HepG2 (cell line): ENCODE data around the gene RBM34. TPM values are rescaled to one million over a fixed set of nuclear protein-coding genes. Genes with fewer than 3 reads are reported as not detected.

ENCODE experiments used
- GTF3A ChIP-seq: sonication (generic); formaldehyde crosslinking; conservative IDR thresholded peaks from 2 replicates; pipeline ENCODE4 v1.4.0; 2020; ENCODE audit warnings: mild to moderate bottlenecking, missing genetic modification reagents
- KDM4B ChIP-seq: sonication (generic); formaldehyde crosslinking; IDR thresholded peaks from 2 replicates; pipeline ENCODE4 v1.4.0; 2020; ENCODE audit warnings: missing genetic modification reagents
- RXRA ChIP-seq: sonication (generic); formaldehyde crosslinking; IDR thresholded peaks from 2 replicates; pipeline ENCODE4 v1.5.1; 2020; ENCODE audit warnings: missing genetic modification reagents
- SNAI1 ChIP-seq: sonication (generic); formaldehyde crosslinking; IDR thresholded peaks from 2 replicates; pipeline ENCODE4 v1.5.0; 2020; ENCODE audit warnings: mild to moderate bottlenecking, missing genetic modification reagents, borderline replicate concordance
- SRSF4 ChIP-seq: fragments of 200-400 bp; formaldehyde crosslinking; IDR thresholded peaks from one replicate; pipeline ENCODE4 v1.6.1; 2018; ENCODE audit warnings: mild to moderate bottlenecking, low read depth, low read length, moderate library complexity; ENCODE audit not compliant: poor library complexity, severe bottlenecking
- TBX3 ChIP-seq: fragments of 450-650 bp; IDR thresholded peaks from 2 replicates; pipeline ENCODE4 v1.6.1; 2017; ENCODE audit warnings: antibody characterized with exemption, mild to moderate bottlenecking, inconsistent platforms, borderline replicate concordance
- ZFP41 ChIP-seq: sonication (generic); formaldehyde crosslinking; IDR thresholded peaks from 2 replicates; pipeline ENCODE4 v1.4.0; 2020; ENCODE audit warnings: mild to moderate bottlenecking, missing genetic modification reagents, borderline replicate concordance
- ZSCAN30 ChIP-seq: sonication (generic); formaldehyde crosslinking; IDR thresholded peaks from 2 replicates; pipeline ENCODE4 v1.5.0; 2020; ENCODE audit warnings: mild to moderate bottlenecking, missing genetic modification reagents
- ZZZ3 ChIP-seq: sonication (generic); formaldehyde crosslinking; IDR thresholded peaks from 2 replicates; pipeline ENCODE4 v1.4.0; 2020; ENCODE audit warnings: missing genetic modification reagents, mild to moderate bottlenecking, borderline replicate concordance
- polyA plus RNA-seq, 8 experiments: library from polyadenylated mRNA; depleted of rRNA in 3 of 8; stranded (reverse) in 7 of 8; unstranded in 1 of 8; fragments of >200 nt; fragmentation: Illumina TruSeq in 4 of 8; extraction: Trizol in 4 of 8; gene quantifications; 2 replicates each; pipeline versions ENCODE4 v1.2.1 to v1.2.3, GENCODE V29; 2011 to 2016; ENCODE audit warnings: low read depth in 4 of 8, missing spikeins in 1 of 8, mixed read lengths in 1 of 8; ENCODE audit not compliant: insufficient read depth in 1 of 8
- total RNA-seq, 5 experiments: library from RNA; depleted of rRNA; stranded (reverse); fragments of >200 nt; fragmentation: Illumina TruSeq; extraction: Trizol; gene quantifications; 2 replicates each; pipeline ENCODE4 v1.2.3, GENCODE V29; 2016; ENCODE audit warnings: low read depth in 1 of 5
- TF ChIP-seq, protein P1 (sequence below): sonication (generic); formaldehyde crosslinking; IDR thresholded peaks from 2 replicates; pipeline ENCODE4 v1.4.0; 2020; ENCODE audit warnings: mild to moderate bottlenecking, missing genetic modification reagents, borderline replicate concordance
- TF ChIP-seq, protein P2 (sequence below): sonication (generic); IDR thresholded peaks from 2 replicates; pipeline ENCODE4 v1.6.1; 2016; ENCODE audit warnings: low read depth, borderline replicate concordance
- TF ChIP-seq, protein P3 (sequence below): sonication (generic); formaldehyde crosslinking; IDR thresholded peaks from 2 replicates; pipeline ENCODE4 v1.5.0; 2020; ENCODE audit warnings: mild to moderate bottlenecking, missing genetic modification reagents, borderline replicate concordance
- TF ChIP-seq, protein P4 (sequence below): IDR thresholded peaks from 2 replicates; pipeline ENCODE4 v1.6.1; 2012; ENCODE audit warnings: low read depth, low read length, improper control_type of control experiment
- TF ChIP-seq, protein P5 (sequence below): IDR thresholded peaks from 2 replicates; pipeline ENCODE4 v1.6.1; 2016; ENCODE audit warnings: mild to moderate bottlenecking, missing biosample characterization, missing genetic modification reagents
- TF ChIP-seq, protein P6 (sequence below): sonication (generic); formaldehyde crosslinking; IDR thresholded peaks from 2 replicates; pipeline ENCODE4 v1.4.0; 2020; ENCODE audit warnings: mild to moderate bottlenecking, missing genetic modification reagents, borderline replicate concordance

Gene RBM34
- total and polyA plus RNA-seq, 2 of the 13 experiments (the other 11 are each of a cell fraction or from before 2014, with no cell fraction given), result 34.7 to 73.0 TPM

DNA sequence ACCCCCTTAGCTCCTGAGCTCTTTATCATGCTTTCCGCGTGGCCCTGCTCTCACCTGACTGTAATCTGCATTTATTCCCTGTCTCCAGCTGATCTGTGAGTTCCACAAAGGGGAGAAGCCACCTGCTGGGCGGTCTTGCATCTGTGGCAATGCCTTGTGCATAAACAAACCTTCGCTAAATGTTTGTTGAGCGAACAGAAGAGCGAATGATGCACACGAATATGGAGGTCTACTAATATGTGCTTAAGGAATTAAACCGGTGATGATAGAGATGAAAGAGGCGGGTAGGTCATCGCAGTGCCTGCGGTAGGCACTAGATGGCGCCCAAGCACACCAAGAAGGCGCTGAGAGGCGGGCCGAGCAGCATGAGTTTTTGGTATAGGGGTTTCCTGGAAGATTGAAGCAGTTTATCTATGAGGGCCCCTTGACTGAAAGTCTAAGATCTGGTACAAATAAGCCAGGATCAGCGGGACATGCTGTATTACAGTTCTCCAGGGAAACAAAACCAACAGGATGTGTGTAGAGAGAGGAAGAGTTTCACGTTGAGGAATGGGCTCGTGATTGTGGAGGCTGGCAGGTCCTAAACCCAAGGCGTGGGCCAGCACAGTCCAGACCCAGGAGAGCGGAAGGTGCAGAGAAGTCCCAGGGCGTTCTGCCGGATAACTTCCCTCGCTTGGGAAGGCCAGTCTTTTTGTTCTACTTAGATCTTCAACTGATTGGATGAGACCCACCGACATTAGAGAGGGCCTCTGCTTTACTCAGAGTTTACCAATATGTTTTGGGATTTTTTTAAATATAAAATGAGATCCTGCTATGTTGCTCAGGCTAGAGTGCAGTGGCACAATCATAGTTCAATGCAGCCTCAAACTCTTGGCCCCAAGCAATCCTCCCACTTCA is 67.1 kb downstream of the RBM34 start (continued):
- TF ChIP-seq RXRA (CRISPR knock-in tag) (no peak), ZFP41 (CRISPR knock-in tag) (no peak), ZSCAN30 (CRISPR knock-in tag) (no peak), GTF3A (CRISPR knock-in tag) (no peak), SNAI1 (CRISPR knock-in tag) (no peak), TBX3 (no peak), ZZZ3 (no peak), KDM4B (CRISPR knock-in tag) (no peak), SRSF4 (no peak)
- TF ChIP-seq, protein P1, sequence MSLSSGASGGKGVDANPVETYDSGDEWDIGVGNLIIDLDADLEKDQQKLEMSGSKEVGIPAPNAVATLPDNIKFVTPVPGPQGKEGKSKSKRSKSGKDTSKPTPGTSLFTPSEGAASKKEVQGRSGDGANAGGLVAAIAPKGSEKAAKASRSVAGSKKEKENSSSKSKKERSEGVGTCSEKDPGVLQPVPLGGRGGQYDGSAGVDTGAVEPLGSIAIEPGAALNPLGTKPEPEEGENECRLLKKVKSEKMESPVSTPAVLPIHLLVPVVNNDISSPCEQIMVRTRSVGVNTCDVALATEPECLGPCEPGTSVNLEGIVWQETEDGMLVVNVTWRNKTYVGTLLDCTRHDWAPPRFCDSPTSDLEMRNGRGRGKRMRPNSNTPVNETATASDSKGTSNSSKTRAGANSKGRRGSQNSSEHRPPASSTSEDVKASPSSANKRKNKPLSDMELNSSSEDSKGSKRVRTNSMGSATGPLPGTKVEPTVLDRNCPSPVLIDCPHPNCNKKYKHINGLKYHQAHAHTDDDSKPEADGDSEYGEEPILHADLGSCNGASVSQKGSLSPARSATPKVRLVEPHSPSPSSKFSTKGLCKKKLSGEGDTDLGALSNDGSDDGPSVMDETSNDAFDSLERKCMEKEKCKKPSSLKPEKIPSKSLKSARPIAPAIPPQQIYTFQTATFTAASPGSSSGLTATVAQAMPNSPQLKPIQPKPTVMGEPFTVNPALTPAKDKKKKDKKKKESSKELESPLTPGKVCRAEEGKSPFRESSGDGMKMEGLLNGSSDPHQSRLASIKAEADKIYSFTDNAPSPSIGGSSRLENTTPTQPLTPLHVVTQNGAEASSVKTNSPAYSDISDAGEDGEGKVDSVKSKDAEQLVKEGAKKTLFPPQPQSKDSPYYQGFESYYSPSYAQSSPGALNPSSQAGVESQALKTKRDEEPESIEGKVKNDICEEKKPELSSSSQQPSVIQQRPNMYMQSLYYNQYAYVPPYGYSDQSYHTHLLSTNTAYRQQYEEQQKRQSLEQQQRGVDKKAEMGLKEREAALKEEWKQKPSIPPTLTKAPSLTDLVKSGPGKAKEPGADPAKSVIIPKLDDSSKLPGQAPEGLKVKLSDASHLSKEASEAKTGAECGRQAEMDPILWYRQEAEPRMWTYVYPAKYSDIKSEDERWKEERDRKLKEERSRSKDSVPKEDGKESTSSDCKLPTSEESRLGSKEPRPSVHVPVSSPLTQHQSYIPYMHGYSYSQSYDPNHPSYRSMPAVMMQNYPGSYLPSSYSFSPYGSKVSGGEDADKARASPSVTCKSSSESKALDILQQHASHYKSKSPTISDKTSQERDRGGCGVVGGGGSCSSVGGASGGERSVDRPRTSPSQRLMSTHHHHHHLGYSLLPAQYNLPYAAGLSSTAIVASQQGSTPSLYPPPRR, result no peak
- TF ChIP-seq, protein P2, sequence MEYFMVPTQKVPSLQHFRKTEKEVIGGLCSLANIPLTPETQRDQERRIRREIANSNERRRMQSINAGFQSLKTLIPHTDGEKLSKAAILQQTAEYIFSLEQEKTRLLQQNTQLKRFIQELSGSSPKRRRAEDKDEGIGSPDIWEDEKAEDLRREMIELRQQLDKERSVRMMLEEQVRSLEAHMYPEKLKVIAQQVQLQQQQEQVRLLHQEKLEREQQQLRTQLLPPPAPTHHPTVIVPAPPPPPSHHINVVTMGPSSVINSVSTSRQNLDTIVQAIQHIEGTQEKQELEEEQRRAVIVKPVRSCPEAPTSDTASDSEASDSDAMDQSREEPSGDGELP, result 0 out of 2 replicates have a peak, but pooled peaks have one; percentile 37
- TF ChIP-seq, protein P3, sequence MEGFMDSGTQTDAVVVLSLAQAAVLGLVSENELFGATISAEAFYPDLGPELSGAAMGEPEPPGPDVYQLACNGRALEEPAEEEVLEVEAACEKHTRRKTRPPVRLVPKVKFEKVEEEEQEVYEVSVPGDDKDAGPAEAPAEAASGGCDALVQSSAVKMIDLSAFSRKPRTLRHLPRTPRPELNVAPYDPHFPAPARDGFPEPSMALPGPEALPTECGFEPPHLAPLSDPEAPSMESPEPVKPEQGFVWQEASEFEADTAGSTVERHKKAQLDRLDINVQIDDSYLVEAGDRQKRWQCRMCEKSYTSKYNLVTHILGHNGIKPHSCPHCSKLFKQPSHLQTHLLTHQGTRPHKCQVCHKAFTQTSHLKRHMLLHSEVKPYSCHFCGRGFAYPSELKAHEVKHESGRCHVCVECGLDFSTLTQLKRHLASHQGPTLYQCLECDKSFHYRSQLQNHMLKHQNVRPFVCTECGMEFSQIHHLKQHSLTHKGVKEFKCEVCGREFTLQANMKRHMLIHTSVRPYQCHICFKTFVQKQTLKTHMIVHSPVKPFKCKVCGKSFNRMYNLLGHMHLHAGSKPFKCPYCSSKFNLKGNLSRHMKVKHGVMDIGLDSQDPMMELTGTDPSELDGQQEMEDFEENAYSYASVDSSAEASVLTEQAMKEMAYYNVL (CRISPR knock-in tag), result 0 out of 2 replicates have a peak, but pooled peaks have one; percentile 23
- TF ChIP-seq, protein P4, sequence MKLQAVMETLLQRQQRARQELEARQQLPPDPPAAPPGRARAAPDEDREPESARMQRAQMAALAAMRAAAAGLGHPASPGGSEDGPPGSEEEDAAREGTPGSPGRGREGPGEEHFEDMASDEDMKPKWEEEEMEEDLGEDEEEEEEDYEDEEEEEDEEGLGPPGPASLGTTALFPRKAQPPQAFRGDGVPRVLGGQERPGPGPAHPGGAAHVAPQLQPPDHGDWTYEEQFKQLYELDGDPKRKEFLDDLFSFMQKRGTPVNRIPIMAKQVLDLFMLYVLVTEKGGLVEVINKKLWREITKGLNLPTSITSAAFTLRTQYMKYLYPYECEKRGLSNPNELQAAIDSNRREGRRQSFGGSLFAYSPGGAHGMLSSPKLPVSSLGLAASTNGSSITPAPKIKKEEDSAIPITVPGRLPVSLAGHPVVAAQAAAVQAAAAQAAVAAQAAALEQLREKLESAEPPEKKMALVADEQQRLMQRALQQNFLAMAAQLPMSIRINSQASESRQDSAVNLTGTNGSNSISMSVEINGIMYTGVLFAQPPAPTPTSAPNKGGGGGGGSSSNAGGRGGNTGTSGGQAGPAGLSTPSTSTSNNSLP, result peak; percentile 54; the same call in 1 of the 2 replicates
- TF ChIP-seq, protein P5, sequence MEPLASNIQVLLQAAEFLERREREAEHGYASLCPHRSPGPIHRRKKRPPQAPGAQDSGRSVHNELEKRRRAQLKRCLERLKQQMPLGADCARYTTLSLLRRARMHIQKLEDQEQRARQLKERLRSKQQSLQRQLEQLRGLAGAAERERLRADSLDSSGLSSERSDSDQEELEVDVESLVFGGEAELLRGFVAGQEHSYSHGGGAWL (CRISPR knock-in tag), result no peak
- TF ChIP-seq, protein P6, sequence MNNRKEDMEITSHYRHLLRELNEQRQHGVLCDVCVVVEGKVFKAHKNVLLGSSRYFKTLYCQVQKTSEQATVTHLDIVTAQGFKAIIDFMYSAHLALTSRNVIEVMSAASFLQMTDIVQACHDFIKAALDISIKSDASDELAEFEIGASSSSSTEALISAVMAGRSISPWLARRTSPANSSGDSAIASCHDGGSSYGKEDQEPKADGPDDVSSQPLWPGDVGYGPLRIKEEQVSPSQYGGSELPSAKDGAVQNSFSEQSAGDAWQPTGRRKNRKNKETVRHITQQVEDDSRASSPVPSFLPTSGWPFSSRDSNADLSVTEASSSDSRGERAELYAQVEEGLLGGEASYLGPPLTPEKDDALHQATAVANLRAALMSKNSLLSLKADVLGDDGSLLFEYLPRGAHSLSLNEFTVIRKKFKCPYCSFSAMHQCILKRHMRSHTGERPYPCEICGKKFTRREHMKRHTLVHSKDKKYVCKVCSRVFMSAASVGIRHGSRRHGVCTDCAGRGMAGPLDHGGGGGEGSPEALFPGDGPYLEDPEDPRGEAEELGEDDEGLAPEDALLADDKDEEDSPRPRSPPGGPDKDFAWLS (CRISPR knock-in tag), result no peak
